ENCODE measurements around the gene SIL1. TPM values are rescaled to one million over a fixed set of nuclear protein-coding genes. Genes with fewer than 3 reads are reported as not detected.

The SIL1 gene
- total RNA-seq, 1 donor from 2014 or later = 16.1 TPM

GRCh38 chr5:138920181-138920580, 278.0 kb downstream of the SIL1 start:
- no peaks in the 10 kb centered on the region for H3K27me3 Mint-ChIP-seq
- no peak overlapping the region for H3K4me3 Mint-ChIP-seq
- no peak for DNase-seq
- H3K36me3 Mint-ChIP-seq (ENCODE audit: low read depth) = peaks cover 46% of the 10 kb centered on the region
- POLR2A ChIA-PET = no interaction called here
- intact Hi-C loops (cut with micrococcal nuclease) = no loop called here
- no peaks in the 10 kb centered on the region for H3K4me1 Mint-ChIP-seq
- CTCF ChIA-PET = no interaction called here
- no peak for ATAC-seq (ENCODE audit: low read depth)
- TF ChIP-seq, protein P1, sequence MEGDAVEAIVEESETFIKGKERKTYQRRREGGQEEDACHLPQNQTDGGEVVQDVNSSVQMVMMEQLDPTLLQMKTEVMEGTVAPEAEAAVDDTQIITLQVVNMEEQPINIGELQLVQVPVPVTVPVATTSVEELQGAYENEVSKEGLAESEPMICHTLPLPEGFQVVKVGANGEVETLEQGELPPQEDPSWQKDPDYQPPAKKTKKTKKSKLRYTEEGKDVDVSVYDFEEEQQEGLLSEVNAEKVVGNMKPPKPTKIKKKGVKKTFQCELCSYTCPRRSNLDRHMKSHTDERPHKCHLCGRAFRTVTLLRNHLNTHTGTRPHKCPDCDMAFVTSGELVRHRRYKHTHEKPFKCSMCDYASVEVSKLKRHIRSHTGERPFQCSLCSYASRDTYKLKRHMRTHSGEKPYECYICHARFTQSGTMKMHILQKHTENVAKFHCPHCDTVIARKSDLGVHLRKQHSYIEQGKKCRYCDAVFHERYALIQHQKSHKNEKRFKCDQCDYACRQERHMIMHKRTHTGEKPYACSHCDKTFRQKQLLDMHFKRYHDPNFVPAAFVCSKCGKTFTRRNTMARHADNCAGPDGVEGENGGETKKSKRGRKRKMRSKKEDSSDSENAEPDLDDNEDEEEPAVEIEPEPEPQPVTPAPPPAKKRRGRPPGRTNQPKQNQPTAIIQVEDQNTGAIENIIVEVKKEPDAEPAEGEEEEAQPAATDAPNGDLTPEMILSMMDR (IDR thresholded peaks at IDR 0.05) = no peak
- no peaks in the 10 kb centered on the region for H3K9me3 Mint-ChIP-seq
- no peak overlapping the region for H3K27ac Mint-ChIP-seq

GRCh38 chr5:138918686-138919085, 279.5 kb downstream of the SIL1 start:
- H3K4me3 Mint-ChIP-seq = no peak overlapping the region
- POLR2A ChIA-PET = no interaction called here

DNA sequence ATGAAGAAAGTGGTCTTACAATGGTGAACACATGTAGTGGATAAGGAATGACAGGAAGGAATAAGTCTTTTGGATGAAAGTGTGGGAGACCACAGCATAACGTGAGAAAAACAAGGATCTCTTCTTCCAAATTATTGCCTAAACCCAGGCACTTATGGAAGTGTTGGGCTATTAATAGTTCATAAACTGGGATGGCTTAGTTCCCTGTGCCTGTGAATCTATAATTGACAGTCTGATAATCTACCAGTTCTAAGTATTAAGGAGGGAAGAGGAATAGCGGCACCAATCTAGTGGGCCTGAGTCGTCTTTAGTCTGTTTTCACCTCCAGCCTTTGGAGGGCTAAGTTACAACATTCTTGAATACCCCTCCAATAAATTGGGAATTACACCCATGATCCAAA, 283.8 kb downstream of the SIL1 start:
- no peaks in the 10 kb centered on the region for H3K27me3 Mint-ChIP-seq
- intact Hi-C loops (cut with micrococcal nuclease) = no loop called here
- no peak overlapping the region for H3K27ac Mint-ChIP-seq
- ATAC-seq (ENCODE audit: low read depth) = no peak
- POLR2A ChIA-PET = no interaction called here
- CTCF ChIA-PET = no interaction called here
- DNase-seq = no peak
- H3K4me3 Mint-ChIP-seq = no peak overlapping the region
- no peaks in the 10 kb centered on the region for H3K4me1 Mint-ChIP-seq
- H3K36me3 Mint-ChIP-seq (ENCODE audit: low read depth) = peaks cover 17% of the 10 kb centered on the region
- no peaks in the 10 kb centered on the region for H3K9me3 Mint-ChIP-seq
- TF ChIP-seq, protein P1 (IDR thresholded peaks at IDR 0.05) = no peak

More at GRCh38 chr5:138918686-138919085, 279.5 kb downstream of the SIL1 start:
- intact Hi-C loops (cut with micrococcal nuclease) = no loop called here
- Mint-ChIP-seq H3K27me3 (no peaks in the 10 kb centered on the region), H3K9me3 (no peaks in the 10 kb centered on the region), H3K36me3 (ENCODE audit: low read depth) (peaks cover 33% of the 10 kb centered on the region), H3K4me1 (no peaks in the 10 kb centered on the region), H3K27ac (no peak overlapping the region)
- CTCF ChIA-PET = no interaction called here
- no peak for ATAC-seq (ENCODE audit: low read depth)
- TF ChIP-seq, protein P1 (IDR thresholded peaks at IDR 0.05) = no peak
- DNase-seq = no peak

DNA sequence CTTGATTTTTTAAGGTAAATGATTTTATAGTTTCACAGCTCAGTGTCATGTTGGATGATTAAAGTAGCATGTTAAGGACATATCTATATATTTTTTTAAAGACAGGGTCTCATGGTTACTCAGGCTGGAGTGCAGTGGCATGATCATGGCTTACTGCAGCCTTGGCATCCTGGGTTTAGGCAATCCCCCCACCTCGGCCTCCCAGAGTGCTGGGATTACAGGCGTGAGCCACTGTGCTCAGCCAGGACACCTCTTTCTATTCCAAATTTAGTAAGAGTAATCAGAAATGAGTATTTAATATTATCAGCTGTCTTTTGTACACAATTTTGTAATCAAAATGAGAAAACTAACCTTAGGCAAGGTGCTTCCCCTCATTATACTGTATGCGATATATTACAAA, 284.4 kb downstream of the SIL1 start:
- intact Hi-C loops (cut with micrococcal nuclease) = no loop called here
- TF ChIP-seq, protein P1 (IDR thresholded peaks at IDR 0.05) = no peak
- Mint-ChIP-seq H3K36me3 (ENCODE audit: low read depth) (peaks cover 12% of the 10 kb centered on the region), H3K9me3 (no peaks in the 10 kb centered on the region), H3K4me1 (no peaks in the 10 kb centered on the region), H3K27ac (no peak overlapping the region), H3K4me3 (no peak overlapping the region), H3K27me3 (no peaks in the 10 kb centered on the region)
- ChIA-PET POLR2A (no interaction called here), CTCF (no interaction called here)
- ATAC-seq (ENCODE audit: low read depth) = no peak
- no peak for DNase-seq

DNA sequence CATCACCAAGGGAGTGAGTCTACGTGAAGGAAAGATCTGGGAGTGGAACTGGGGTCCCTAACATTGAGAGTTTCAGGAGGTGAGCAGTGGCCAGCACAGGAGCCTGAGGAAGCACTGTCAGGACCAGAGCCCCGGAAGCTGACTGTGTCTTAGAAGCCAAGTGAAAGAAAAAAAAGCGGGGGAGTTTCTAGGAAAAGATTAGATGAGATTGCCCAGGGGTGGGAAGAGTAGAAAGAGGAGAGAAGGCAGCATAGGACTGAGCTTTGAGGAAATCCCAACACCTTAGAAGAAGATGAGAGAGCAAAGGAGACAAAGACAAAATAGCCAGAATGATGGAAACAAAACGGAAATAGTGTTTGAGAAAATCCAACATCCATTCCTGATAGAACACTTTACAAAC, 286.1 kb downstream of the SIL1 start:
- TF ChIP-seq, protein P1 (IDR thresholded peaks at IDR 0.05) = no peak
- ChIA-PET POLR2A (no interaction called here), CTCF (no interaction called here)
- no peaks in the 10 kb centered on the region for H3K27me3 Mint-ChIP-seq
- H3K36me3 Mint-ChIP-seq (ENCODE audit: low read depth) = peaks cover 6% of the 10 kb centered on the region
- H3K27ac Mint-ChIP-seq = no peak overlapping the region
- DNase-seq (no peak), ATAC-seq (ENCODE audit: low read depth) (no peak)
- no peaks in the 10 kb centered on the region for H3K9me3 Mint-ChIP-seq
- intact Hi-C loops (cut with micrococcal nuclease) = no loop called here
- no peaks in the 10 kb centered on the region for H3K4me1 Mint-ChIP-seq
- H3K4me3 Mint-ChIP-seq = no peak overlapping the region
